Activated T-cell treated with anti-CD3 and anti-CD28 coated beads, Interleukin-2, amount 50 U/mL, for 24 hours (primary cell): ENCODE results near the gene RCL1.

Experiments used
- DNase-seq: peaks from one replicate; pipeline ENCODE4 v3.0.0-alpha.2; 2020
- H3K27ac Mint-ChIP-seq: 2 replicates; pipeline ENCODE4 v1.8.0; 2020; ENCODE audit warnings: mild to moderate bottlenecking, mixed read lengths
- H3K27me3 Mint-ChIP-seq: 2 replicates; pipeline ENCODE4 v1.8.0; 2020; ENCODE audit warnings: mixed read lengths
- H3K36me3 Mint-ChIP-seq: 2 replicates; pipeline ENCODE4 v1.8.0; 2020; ENCODE audit warnings: low read depth, mixed read lengths
- H3K4me1 Mint-ChIP-seq: 2 replicates; pipeline ENCODE4 v1.8.0; 2020; ENCODE audit warnings: low read depth, mixed read lengths
- H3K4me3 Mint-ChIP-seq: 2 replicates; pipeline ENCODE4 v1.8.0; 2020; ENCODE audit warnings: mild to moderate bottlenecking, moderate library complexity, mixed read lengths
- H3K9me3 Mint-ChIP-seq: 2 replicates; pipeline ENCODE4 v1.8.0; 2020; ENCODE audit warnings: mixed read lengths

The RCL1 gene

GRCh38 chr9:4836676-4837075, 43.9 kb downstream of the RCL1 start:
- peaks cover 55% of the 10 kb centered on the region for H3K4me1 Mint-ChIP-seq
- H3K9me3 Mint-ChIP-seq = no peaks in the 10 kb centered on the region
- no peak overlapping the region for H3K27ac Mint-ChIP-seq
- DNase-seq = no peak
- peaks cover 89% of the 10 kb centered on the region for H3K36me3 Mint-ChIP-seq
- H3K27me3 Mint-ChIP-seq = no peaks in the 10 kb centered on the region
- no peak overlapping the region for H3K4me3 Mint-ChIP-seq

GRCh38 chr9:4837261-4838188, 44.8 kb downstream of the RCL1 start:
- Mint-ChIP-seq H3K4me3 (no peak overlapping the region), H3K9me3 (no peaks in the 10 kb centered on the region), H3K36me3 (peaks cover 97% of the 10 kb centered on the region), H3K27me3 (no peaks in the 10 kb centered on the region), H3K4me1 (peaks cover 55% of the 10 kb centered on the region), H3K27ac (no peak overlapping the region)
- no peak for DNase-seq

GRCh38 chr9:4838189-4838546, 45.4 kb downstream of the RCL1 start:
- Mint-ChIP-seq H3K9me3 (no peaks in the 10 kb centered on the region), H3K27me3 (no peaks in the 10 kb centered on the region), H3K4me3 (no peak overlapping the region), H3K27ac (no peak overlapping the region), H3K36me3 (peaks cover 97% of the 10 kb centered on the region), H3K4me1 (peaks cover 52% of the 10 kb centered on the region)
- no peak for DNase-seq

- peak overlapping the region; percentile 63 for H3K27ac Mint-ChIP-seq
- no peak overlapping the region for H3K4me3 Mint-ChIP-seq
- H3K4me1 Mint-ChIP-seq = peaks cover 39% of the 10 kb centered on the region
Measured at GRCh38 chr9:4839470-4839912, 46.7 kb downstream of the RCL1 start.

GRCh38 chr9:4840018-4840417, 47.3 kb downstream of the RCL1 start:
- Mint-ChIP-seq H3K4me3 (no peak overlapping the region), H3K4me1 (peaks cover 39% of the 10 kb centered on the region), H3K27ac (peak overlapping the region; percentile 63), H3K36me3 (peaks cover 95% of the 10 kb centered on the region), H3K9me3 (no peaks in the 10 kb centered on the region), H3K27me3 (no peaks in the 10 kb centered on the region)
- no peak for DNase-seq

More at GRCh38 chr9:4839470-4839912, 46.7 kb downstream of the RCL1 start:
- DNase-seq = no peak
- peaks cover 95% of the 10 kb centered on the region for H3K36me3 Mint-ChIP-seq
- H3K27me3 Mint-ChIP-seq = no peaks in the 10 kb centered on the region
- no peaks in the 10 kb centered on the region for H3K9me3 Mint-ChIP-seq

GRCh38 chr9:4842213-4842612, 49.5 kb downstream of the RCL1 start:
- Mint-ChIP-seq H3K36me3 (peaks cover 89% of the 10 kb centered on the region), H3K9me3 (no peaks in the 10 kb centered on the region), H3K27ac (no peak overlapping the region), H3K4me1 (peaks cover 38% of the 10 kb centered on the region), H3K4me3 (no peak overlapping the region), H3K27me3 (no peaks in the 10 kb centered on the region)
- no peak for DNase-seq

- Mint-ChIP-seq H3K4me3 (no peak overlapping the region), H3K27me3 (no peaks in the 10 kb centered on the region), H3K4me1 (peaks cover 33% of the 10 kb centered on the region), H3K27ac (peak overlapping the region; percentile 13), H3K36me3 (peaks cover 84% of the 10 kb centered on the region), H3K9me3 (no peaks in the 10 kb centered on the region)
- DNase-seq = no peak
Measured at GRCh38 chr9:4842734-4843133, 50.0 kb downstream of the RCL1 start.

GRCh38 chr9:4844056-4844838, 51.5 kb downstream of the RCL1 start:
- no peak for DNase-seq
- Mint-ChIP-seq H3K27me3 (no peaks in the 10 kb centered on the region), H3K36me3 (peaks cover 69% of the 10 kb centered on the region), H3K4me3 (no peak overlapping the region), H3K4me1 (peaks cover 21% of the 10 kb centered on the region), H3K9me3 (no peaks in the 10 kb centered on the region), H3K27ac (peak overlapping the region; percentile 19)

- DNase-seq = no peak
- Mint-ChIP-seq H3K9me3 (no peaks in the 10 kb centered on the region), H3K4me1 (peaks cover 4% of the 10 kb centered on the region), H3K36me3 (peaks cover 46% of the 10 kb centered on the region), H3K27me3 (no peaks in the 10 kb centered on the region), H3K4me3 (no peak overlapping the region), H3K27ac (no peak overlapping the region)
Measured at GRCh38 chr9:4849369-4849768, 56.6 kb downstream of the RCL1 start.

GRCh38 chr9:4850603-4851310, 58.0 kb downstream of the RCL1 start:
- H3K27ac Mint-ChIP-seq = peak overlapping the region; percentile 64
- no peak overlapping the region for H3K4me3 Mint-ChIP-seq
- DNase-seq = no peak
- peaks cover 45% of the 10 kb centered on the region for H3K36me3 Mint-ChIP-seq
- no peaks in the 10 kb centered on the region for H3K9me3 Mint-ChIP-seq
- no peaks in the 10 kb centered on the region for H3K27me3 Mint-ChIP-seq
- peaks cover 7% of the 10 kb centered on the region for H3K4me1 Mint-ChIP-seq

GRCh38 chr9:4852419-4852818, 59.7 kb downstream of the RCL1 start:
- Mint-ChIP-seq H3K27ac (no peak overlapping the region), H3K36me3 (peaks cover 52% of the 10 kb centered on the region), H3K4me1 (peaks cover 18% of the 10 kb centered on the region), H3K9me3 (no peaks in the 10 kb centered on the region), H3K27me3 (no peaks in the 10 kb centered on the region), H3K4me3 (no peak overlapping the region)
- DNase-seq = no peak

GRCh38 chr9:4854265-4854590, 61.5 kb downstream of the RCL1 start:
- no peak overlapping the region for H3K27ac Mint-ChIP-seq
- H3K4me3 Mint-ChIP-seq = no peak overlapping the region
- H3K9me3 Mint-ChIP-seq = no peaks in the 10 kb centered on the region
- no peak for DNase-seq
- H3K4me1 Mint-ChIP-seq = peaks cover 22% of the 10 kb centered on the region
- H3K27me3 Mint-ChIP-seq = no peaks in the 10 kb centered on the region
- H3K36me3 Mint-ChIP-seq = peaks cover 70% of the 10 kb centered on the region

GRCh38 chr9:4855841-4856240, 63.1 kb downstream of the RCL1 start:
- H3K4me1 Mint-ChIP-seq = peaks cover 22% of the 10 kb centered on the region
- no peak overlapping the region for H3K27ac Mint-ChIP-seq
- no peaks in the 10 kb centered on the region for H3K9me3 Mint-ChIP-seq
- H3K4me3 Mint-ChIP-seq = no peak overlapping the region
- H3K27me3 Mint-ChIP-seq = no peaks in the 10 kb centered on the region
- no peak for DNase-seq
- peaks cover 85% of the 10 kb centered on the region for H3K36me3 Mint-ChIP-seq

- Mint-ChIP-seq H3K27me3 (no peaks in the 10 kb centered on the region), H3K27ac (peak overlapping the region; percentile 42), H3K36me3 (peaks cover 95% of the 10 kb centered on the region), H3K4me3 (no peak overlapping the region), H3K4me1 (peaks cover 18% of the 10 kb centered on the region), H3K9me3 (no peaks in the 10 kb centered on the region)
- no peak for DNase-seq
Measured at GRCh38 chr9:4857163-4857810, 64.5 kb downstream of the RCL1 start.
